UCSD-AML1 (cell line): ENCODE data around the gene LRWD1.
"Not testable (repeated sequence)": the region's sequence is repeated elsewhere in the genome, so short reads cannot be mapped to it uniquely, and the experiment has no call there.

Source experiments
- DNase-seq: peaks from one replicate; lab custom pipeline; 2025; ENCODE audit not compliant: unreplicated experiment; lab: John Stamatoyannopoulos, UW

Gene LRWD1

DNA sequence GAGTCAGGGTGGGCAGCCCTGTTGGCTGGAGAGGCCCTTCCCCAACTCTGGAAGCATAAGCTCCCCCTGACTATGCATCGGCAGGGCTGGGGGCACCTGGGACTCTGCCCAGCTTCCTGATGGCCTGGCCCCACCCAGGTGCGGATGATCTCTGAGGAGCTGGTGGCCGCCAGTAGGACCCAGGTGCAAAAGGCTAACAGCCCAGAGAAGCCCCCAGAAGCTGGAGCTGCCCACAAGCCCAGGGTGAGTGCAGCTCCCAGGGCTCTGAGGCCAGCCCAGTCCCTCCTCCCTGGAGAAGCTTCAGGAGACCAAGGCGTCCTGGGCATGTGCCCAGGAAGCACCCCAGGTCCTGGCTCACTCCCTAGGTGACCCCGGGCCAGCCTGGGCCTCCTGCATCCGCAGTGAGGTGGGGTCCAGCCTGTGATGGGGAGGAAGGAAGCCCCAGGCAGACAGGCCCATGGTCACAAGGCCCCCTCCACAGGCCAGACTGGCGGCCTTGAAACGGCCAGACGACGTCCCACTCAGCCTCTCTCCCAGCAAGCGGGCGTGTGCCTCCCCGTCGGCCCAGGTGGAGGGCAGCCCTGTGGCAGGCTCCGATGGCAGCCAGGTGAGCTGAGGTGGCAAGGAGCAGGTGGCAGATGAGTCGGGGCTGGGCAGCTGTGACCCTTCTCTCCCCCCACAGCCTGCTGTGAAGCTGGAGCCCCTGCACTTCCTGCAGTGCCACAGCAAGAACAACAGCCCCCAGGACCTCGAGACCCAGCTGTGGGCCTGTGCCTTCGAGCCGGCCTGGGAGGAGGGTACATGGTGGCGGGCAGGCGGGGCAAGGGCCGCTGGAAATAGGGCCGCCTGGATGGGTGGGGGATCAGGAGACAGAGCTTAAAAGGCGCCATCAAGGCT lies 3.0 kb downstream of the LRWD1 start:
- no peak for DNase-seq

DNA sequence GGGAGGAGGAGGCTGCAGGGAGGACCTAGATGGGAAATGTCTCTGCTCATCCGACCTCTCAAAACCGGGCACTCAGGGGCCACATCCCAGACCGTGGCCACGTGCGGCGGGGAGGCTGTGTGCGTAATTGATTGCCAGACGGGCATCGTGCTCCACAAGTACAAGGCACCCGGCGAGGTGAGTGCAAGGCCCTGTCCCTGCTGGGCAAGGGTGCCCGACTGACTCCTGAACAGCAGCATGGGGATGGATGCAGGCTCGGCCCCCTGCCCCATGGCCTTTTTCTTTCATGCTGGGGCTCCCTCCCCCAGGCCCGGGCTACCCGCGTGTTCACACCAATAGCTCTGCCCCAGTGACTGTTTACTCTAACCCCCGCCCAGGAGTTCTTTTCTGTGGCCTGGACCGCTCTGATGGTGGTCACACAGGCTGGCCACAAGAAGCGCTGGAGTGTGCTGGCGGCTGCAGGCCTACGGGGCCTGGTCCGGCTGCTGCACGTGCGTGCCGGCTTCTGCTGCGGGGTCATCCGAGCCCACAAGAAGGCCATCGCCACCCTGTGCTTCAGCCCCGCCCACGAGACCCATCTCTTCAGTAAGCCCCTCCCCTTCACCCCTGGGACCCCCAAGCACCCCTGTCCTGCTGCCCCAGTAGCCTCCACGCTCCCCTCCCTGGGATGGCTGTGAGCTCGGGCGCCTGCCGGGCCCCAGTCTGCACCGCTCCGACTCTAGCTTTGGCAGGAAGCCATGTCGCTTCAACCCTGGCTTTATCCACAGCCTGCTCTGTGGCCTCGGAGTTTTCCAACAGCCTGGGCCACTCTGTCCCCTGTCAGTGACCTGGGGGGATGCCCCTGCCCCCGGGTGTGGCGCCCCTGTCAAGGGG lies 3.9 kb downstream of the LRWD1 start:
- DNase-seq: no peak

DNA sequence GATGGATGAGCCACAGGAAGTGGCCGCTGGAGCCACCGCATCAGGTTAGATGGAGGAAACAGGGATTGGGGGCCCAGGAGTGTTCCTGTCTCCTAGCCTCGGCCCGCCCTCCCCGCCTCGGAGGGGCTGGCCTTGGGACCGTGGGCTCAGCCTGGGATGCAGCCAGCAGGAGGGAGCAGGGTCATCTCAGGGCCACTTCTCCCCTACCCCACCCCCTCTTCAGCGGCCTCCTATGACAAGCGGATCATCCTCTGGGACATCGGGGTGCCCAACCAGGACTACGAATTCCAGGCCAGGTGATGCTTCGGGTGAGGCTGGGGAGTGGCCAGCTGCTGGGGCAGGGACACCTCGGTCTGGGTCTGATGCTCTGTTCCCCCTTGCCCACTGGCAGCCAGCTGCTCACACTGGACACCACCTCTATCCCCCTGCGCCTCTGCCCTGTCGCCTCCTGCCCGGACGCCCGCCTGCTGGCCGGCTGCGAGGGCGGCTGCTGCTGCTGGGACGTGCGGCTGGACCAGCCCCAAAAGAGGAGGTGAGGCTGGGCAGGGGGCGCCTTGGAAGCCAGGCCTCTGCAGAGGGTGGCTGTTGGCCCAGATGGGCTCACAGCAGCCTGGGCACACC lies 4.7 kb downstream of the LRWD1 start:
- DNase-seq: no peak

DNA sequence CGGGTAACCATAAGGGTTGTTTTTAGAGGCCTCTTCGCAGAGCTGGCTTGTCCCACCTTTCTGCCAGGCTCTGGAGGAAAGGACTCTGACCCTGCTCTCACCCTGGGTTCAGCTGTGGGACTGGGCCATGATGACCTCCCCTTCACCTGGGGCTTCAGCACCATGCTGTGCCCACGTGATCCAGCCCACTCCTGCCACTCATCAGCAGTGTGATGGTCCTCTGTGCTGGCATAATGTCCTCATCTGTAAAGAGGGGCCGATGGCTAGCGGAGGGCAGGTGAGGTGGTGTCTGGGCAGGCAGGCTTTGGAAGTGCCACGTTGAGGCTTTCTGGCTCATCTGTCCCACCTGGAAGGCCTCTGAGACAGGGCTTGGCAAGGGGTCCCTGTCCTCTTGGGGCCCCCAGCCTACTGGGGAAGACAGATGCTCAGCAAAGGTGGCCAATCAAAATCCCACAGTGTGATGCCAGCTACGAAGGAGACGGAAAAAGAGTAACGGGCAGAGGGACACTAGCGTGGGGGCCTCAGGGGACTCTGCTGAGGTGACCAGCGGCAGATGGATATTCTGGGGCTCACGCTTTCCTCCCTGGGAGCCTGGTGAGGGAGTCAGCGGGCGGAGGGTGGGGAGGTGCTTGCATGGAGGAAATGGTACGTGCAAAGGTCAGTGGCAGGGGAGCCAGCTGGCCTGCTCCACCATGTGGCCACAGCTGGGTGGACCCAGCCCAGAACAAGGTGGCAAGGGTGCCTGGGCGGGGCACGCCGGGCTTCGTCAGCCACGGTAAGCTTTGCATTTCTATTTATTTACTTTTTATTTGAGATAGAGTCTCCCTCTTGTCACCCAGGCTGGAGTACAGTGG lies 5.4 kb downstream of the LRWD1 start:
- no peak for DNase-seq

DNA sequence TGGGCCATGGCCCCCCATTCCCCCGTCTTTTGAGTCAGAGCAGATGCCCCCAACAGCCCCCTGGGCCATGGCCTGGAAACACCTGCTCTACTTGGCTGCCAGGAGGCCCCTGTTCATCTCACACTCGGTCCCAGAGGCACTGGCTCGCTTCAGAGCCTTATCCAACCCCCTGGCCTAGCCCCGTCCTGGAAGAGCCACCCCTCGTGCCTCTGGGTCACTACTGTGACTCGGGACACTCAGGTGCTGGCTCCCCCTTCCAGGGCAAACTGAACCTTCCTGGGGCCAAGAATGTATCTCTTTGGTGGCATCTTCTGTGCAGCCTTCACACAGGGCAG lies 7.0 kb downstream of the LRWD1 start:
- no peak for DNase-seq

DNA sequence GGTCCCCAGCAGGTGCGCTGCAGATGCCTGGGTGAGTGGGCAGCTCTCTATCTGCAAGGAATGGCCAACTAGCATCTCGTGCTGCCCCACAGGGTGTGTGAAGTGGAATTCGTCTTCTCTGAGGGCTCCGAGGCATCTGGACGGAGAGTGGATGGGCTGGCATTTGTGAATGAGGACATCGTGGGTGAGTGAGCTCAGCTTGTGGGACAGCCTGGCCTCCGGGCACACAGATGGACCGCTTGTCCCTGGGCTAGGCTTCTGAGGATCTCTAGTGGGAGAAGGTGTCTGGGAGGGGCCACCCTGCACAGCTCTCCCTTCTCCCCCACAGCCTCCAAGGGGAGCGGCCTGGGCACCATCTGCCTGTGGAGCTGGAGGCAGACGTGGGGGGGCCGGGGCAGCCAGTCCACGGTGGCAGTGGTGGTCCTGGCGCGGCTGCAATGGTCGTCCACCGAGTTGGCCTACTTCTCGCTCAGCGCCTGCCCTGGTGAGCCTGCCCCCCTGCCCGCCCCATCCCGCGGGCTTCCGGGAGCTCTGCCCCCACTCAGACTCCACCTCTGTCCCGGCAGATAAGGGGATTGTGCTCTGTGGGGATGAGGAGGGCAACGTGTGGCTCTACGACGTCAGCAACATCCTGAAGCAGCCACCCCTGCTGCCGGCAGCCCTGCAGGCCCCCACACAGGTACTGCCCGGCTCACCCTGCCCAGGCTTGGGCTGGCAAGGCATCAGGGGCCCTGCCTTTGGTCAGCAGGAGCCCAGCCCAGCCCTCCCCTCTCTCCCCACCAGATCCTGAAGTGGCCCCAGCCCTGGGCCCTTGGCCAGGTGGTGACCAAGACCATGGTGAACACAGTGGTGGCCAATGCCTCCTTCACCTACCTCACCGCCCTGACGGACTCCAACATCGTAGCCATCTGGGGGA lies 7.6 kb downstream of the LRWD1 start:
- no peak for DNase-seq

DNA sequence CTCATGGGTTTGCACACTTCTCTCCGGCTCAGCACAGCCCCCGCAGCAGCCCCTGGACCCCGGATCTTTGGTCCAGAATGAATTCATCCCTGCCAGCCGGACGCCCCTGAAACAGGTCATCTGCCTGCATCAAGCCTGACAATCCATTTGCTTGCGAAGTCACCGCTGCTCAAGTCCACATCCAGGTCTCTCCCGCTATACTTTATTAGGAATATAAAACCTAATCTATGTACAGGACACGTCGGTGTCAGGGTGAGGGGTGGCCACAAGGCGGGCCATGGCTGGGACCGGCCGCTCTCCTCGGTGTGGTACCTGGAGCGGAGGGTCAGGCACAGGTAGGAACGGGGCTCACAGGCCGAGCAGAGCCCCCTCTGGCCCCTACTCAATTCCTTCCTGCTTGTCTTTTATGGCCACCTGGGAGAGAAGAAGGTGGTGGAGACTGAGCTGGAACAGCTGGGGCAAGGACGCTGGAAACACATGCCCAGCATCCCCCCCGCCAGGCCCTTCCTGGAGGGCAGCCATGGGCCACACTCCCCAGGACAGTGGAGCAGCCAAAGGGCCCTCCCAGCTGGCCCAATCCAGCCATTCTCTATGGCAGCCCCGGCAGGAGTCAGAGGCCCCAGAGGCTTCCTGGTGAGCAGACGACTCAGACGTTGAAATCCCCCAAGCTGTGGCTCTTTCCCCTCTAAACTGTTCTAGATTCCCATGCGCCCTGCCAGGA lies 8.6 kb downstream of the LRWD1 start:
- DNase-seq: no peak

DNA sequence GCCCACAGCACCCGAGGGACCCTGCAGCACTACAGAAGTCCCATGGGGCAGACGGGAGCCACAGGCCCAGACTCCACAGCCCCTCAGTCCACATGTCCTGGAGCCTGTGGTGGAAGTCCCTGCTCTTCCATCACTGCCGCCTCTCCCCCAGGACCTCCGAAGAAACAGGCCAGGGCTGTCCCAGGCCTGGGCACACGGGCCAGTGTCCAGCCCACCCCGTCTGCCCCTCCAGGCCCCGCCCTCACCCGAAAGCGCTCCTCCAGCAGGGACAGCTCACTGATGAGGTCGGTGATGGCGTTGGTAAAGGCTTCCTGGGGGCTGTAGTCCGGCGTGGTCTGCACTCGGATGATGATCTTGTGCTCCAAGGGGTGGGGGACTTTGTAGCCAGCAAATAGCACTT lies 9.3 kb downstream of the LRWD1 start:
- DNase-seq: not testable (repeated sequence)

DNA sequence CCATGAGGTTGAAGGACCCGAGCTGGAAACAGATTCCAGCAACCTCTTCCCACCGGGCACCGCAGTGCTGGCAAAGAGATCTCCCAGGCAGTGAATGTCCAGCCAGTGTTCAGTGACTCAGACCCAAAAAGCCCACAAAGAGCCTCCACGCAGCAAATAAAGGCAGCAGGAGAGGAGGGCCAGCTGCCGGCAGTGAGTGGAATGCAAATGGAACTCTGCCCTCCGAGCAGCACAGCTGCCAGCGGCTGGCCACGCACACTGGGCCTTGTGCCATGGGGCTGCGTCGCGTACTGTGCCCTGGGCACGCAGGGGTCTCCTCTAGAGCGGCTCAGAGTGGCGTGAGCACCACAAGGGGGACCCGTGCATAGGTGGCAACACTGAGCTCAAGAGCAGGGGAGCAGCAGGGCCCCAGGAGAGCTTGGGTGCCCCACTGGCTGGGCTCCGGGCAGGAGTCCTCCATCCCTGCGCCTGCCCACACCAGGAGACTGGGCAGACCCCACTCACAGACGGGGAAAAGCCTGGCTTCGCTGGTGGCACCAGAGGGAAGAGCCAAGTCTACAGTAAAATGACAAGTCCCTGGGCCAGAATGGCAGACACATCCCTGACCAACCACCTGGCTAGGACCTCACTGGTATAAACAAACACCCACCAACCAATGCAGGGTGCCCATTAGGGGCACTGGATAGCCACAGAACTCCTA lies 10.1 kb downstream of the LRWD1 start:
- not testable (repeated sequence) for DNase-seq

DNA sequence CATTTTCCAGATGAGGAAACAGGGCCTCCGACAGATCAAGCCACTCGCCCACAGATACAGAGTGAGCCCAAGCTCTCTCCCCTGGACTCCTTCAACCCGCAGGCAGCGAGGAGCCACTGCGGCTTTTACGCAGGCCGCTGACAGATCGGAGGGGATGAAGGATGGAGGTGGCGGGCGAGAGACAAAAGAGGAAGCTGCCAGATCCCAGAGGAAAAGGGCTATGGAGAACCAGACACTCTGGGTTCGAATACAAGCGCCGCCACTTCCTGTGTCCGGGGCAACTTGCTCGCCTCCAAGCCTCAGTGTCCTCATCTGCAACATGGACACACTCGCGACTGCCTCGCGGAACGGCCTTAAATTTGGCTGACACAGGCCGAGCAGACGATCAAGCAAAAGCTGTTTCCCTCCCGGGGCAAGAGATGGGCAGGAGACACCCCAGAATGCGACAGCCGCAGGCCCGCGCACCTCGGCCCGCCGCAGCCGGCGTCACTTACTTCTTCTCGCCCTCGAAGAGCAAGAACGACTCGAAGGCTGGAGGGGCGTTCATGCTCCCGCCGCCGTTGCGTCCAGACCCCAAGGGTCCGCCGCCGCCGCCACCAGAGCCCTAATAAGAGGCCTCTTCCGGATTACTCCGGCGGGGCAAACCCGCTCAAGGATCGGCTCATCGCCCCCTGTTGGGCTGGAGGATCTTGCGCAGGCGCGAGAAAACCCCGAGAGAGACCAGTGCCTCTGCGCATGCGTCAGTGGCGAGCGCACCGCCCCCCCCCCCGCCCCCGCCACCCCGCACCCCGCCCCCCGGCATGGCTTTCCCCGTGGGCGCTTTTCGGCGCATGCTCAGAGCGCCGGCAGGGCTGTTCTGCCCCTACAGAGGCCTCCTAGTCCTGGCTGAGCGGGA lies 13.8 kb downstream of the LRWD1 start, which contains the start of gene POLR2J:
TSS of gene POLR2J (minus strand) at position 609 of the 895 bp plus-strand sequence. CDS start at position 547, 62 bp downstream.
- not testable (repeated sequence) for DNase-seq

DNA sequence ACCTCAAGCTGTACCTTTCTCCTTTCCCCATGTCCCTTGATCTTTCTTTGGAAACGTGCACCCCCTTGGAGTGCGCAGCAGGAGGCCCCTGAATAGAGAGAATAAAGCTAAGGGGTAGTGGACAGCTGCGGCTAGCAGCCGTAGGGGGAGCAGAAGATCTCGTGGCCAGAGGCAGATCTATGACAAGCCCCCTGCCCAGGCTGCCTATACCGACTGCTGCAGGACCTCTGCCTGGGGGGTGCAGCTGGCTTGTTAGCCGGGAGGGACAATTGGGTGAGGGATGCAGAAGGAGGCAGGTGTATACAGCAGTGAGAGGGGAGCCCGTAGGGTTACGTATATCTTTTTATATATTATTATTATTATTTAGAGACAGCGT lies 14.4 kb downstream of the LRWD1 start:
- not testable (repeated sequence) for DNase-seq

DNA sequence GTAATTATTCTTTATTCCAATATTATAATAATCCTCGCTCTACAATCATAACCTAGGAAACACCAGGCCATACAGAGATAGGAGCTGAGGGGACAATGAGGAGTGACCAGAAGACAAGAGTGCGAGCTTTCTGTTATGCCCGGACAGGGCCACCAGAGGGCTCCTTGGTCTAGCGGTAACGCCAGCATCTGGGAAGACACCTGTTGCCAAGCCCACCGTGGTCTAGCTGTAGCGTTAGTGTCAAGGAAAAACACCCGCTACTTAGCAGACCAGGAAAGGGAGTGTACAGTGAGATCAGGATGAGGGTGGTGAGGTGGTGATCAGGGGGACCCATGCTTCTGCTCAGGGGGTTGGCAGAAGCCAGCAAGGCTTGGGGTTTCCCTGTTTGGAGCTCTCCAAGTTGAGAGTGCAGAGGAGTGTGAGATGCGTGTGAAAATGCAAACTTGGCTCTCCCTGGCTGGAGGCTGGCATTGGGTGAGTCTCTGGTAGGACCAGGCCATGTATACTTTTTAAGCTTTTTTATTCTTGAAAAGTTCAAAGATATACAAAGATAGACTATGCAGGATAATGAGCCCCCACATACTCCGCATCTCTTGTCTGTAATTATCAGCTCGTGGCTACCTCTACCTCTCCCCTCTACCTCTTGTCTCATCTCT lies 15.3 kb downstream of the LRWD1 start:
- DNase-seq: not testable (repeated sequence)

DNA sequence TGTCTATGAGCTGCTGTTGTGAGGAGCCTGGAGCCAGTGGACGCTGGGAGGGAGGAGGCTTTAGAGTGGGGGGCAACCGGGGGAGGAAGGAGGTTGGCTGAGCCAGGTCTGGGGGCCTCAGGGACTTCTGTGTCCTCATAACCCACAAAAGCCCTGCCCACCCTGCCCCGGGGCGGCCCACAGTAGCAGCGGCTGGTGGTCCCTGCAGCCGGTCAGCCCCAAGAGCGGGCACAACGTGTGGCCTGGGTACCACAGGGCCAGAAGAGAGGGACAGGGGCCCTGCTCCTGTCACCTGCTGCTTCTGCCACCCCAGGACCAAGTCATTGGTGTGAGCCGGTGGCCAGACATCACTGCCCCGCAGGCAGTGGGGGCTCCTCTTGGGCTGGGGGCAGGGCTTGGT lies 17.2 kb downstream of the LRWD1 start:
- DNase-seq: not testable (repeated sequence)

DNA sequence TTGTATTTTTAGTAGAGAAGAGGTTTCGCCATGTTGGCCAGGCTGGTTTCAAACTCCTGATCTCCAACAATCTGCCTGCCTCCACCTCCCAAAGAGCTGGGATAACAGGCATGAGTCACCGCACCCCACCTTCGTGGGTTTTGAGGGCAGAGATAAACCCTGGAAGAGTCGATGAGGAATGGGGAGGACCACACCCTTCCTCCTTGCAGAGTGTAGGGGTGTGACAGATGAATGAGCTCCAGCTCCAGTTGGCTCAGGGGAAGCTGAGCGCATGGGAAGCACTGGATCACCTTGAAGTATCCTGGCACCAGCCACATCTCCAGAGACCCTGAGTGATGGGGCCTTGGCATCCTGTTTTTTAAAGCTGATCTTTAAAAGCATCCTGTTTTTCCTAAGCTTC lies 19.5 kb downstream of the LRWD1 start:
- DNase-seq: not testable (repeated sequence)

DNA sequence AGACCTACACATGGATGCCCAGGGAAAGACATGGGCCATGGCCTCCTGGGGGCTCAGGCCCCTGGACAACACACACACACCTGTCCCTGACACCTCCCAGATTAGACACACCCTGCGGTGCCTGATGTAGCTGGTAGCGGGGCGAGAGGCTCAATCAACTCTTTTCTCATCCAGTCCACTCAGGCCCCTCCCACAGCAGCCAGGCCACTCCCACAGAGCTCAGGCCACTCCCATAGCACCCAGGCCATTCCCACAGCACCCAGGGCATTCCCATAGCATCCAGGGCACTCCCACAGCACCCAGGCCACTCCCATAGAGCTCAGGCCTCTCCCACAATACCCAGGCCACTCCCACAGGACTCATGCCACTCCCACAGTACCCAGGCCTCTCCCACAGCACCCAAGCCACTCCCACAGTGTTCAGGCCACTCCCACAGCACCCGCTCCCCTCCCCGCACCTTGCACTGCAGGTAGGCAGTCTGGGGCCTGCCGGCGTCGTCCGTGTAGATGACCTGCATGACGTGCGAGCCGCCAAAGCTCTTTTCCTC lies 25.8 kb downstream of the LRWD1 start:
- DNase-seq: not testable (repeated sequence)

DNA sequence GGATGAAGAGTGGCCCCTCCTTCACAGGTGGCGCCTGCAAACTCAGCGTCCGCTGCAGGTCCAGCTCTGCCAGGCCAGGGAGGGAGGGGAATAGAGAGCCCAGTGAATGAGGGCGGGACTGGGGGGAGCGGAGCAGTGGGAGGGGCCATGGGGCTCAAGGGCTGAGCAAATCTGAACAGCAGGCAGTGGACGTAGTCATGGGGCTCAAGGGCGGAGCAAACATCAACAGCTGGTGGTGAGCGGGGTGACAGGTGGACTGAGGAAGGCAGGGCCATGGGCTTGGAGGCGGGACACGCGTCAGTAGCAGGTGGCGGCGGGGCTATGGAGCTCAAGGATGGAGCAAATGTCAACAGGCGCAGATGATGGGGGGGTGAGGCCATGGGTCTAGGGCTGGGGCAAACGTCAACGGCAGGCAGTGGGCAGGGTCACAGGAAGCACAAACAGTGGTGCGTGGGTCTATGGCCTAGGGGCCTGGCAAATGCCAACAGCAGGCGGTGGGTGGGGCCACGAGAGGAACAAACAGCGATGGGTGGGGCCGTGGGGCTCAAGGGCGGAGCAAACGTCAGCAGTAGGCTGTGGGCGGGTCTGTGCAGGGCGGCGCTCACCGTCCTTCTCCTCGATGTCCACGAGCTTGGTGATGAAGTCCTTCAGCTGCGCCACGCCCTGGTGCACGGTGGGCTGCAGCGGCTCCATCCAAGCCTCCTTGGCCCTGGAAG lies 28.6 kb downstream of the LRWD1 start:
- not testable (repeated sequence) for DNase-seq
